Panc1 (cell line): Measurements from ENCODE around the gene TGFB2. TPM values are rescaled to one million over a fixed set of nuclear protein-coding genes. Genes with fewer than 3 reads are reported as not detected.

Experiments
- ATAC-seq: fragments of 200-7000 bp; cut with Tn5 transposase; 2 replicates; pipeline ENCODE4 v1.9.1; 2020; ENCODE audit warnings: mild to moderate bottlenecking, moderate library complexity
- BruUV-seq: library from RNA; stranded (reverse); fragments of 400-500 nt; replicated peaks from 2 replicates; lab custom pipeline; 2021; lab: Mats Ljungman, UMichigan
- CTCF ChIA-PET: fragments of 300-600 bp; sonication (Branson Sonifier 250); formaldehyde crosslinking; loops from one replicate; lab custom pipeline; 2022; ENCODE audit warnings: antibody characterized with exemption; lab: Charles Lee
- POLR2A ChIA-PET: fragments of 300-600 bp; sonication (Branson Sonifier 250); formaldehyde crosslinking; loops from one replicate; lab custom pipeline; 2022; ENCODE audit warnings: antibody characterized with exemption; lab: Charles Lee
- DNase-seq: peaks from one replicate; pipeline ENCODE4 v3.0.0-alpha.2; 2010; ENCODE audit warnings: low read depth, low spot score
- H3K27ac ChIP-seq: 2 replicates; pipeline ENCODE4 v1.5.1; 2011; ENCODE audit warnings: mild to moderate bottlenecking, low read length, inconsistent platforms
- H3K27me3 ChIP-seq: fragments of 200-500 bp; sonication (Bioruptor generic); 2 replicates; pipeline ENCODE4 v1.6.0; 2014; ENCODE audit warnings: low read length, inconsistent platforms; ENCODE audit not compliant: control insufficient read depth, insufficient read depth
- H3K36me3 ChIP-seq: fragments of 200-500 bp; sonication (Bioruptor generic); 2 replicates; pipeline ENCODE4 v1.5.1; 2014; ENCODE audit warnings: inconsistent platforms, mild to moderate bottlenecking, low read length, moderate library complexity; ENCODE audit not compliant: control insufficient read depth, insufficient read depth
- H3K4me1 ChIP-seq: 2 replicates; pipeline ENCODE4 v1.5.1; 2011; ENCODE audit warnings: inconsistent platforms, mild to moderate bottlenecking, low read length, moderate library complexity; ENCODE audit not compliant: control insufficient read depth, insufficient read depth
- H3K4me3 ChIP-seq, 2 experiments: 2 replicates each; pipeline ENCODE4 v1.5.1; 2011 to 2012; ENCODE audit warnings: low read depth in 2 of 2, low read length in 2 of 2, mild to moderate bottlenecking in 2 of 2, inconsistent platforms in 1 of 2, moderate library complexity in 1 of 2
- H3K9me3 ChIP-seq: fragments of 200-500 bp; sonication (Bioruptor generic); 2 replicates; pipeline ENCODE4 v1.5.1; 2014; ENCODE audit warnings: low read depth, mild to moderate bottlenecking, inconsistent platforms, low read length, moderate library complexity; ENCODE audit not compliant: control insufficient read depth, insufficient read depth
- CTCF ChIP-seq: fragments of 450-650 bp; IDR thresholded peaks from 2 replicates; pipeline ENCODE4 v1.5.1; 2017; ENCODE audit warnings: mild to moderate bottlenecking
- POLR2AphosphoS5 ChIP-seq: IDR thresholded peaks from 2 replicates; pipeline ENCODE4 v1.6.1; 2012; ENCODE audit warnings: mild to moderate bottlenecking, low read depth, low read length, moderate library complexity
- REST ChIP-seq, 2 experiments: IDR thresholded peaks; 2 replicates each; pipeline ENCODE4 v1.6.1; 2011 to 2012; ENCODE audit warnings: low read depth in 2 of 2, control low read depth in 1 of 2, low read length in 1 of 2, mild to moderate bottlenecking in 1 of 2, moderate library complexity in 1 of 2; ENCODE audit not compliant: insufficient read depth in 1 of 2
- SIN3A ChIP-seq: IDR thresholded peaks from 2 replicates; pipeline ENCODE4 v1.6.1; 2012; ENCODE audit warnings: low read depth, mild to moderate bottlenecking, low read length, moderate library complexity, borderline replicate concordance; ENCODE audit not compliant: insufficient read depth
- TCF7L2 ChIP-seq: IDR thresholded peaks from 2 replicates; pipeline ENCODE4 v1.6.1; 2011; ENCODE audit warnings: mild to moderate bottlenecking, low read depth, low read length, inconsistent platforms
- in situ Hi-C: cut with HindIII; loops from 2 replicates; pipeline ENCODE4 v1.10.0; 2016; ENCODE audit warnings: low sequenced_read_pairs, low pct_unique_long_range_greater_than_20kb
- intact Hi-C: fragments of 100-400 bp; cut with micrococcal nuclease; formaldehyde crosslinking; loops from one replicate; pipeline ENCODE4 v1.10.0; 2022; ENCODE audit not compliant: unreplicated experiment
- total RNA-seq: library from RNA; stranded (reverse); gene quantifications from one replicate; pipeline ENCODE4 v1.2.1, GENCODE V29; 2021; ENCODE audit not compliant: unreplicated experiment

The TGFB2 gene
- total RNA-seq, 1 experiment from 2014 or later = 58.9 TPM

- Histone ChIP-seq H3K27me3 (no peaks in the 10 kb centered on the region), H3K27ac (peak overlapping the region; percentile 24; the same call in 1 of the 2 replicates), H3K9me3 (no peaks in the 10 kb centered on the region), H3K4me1 (peaks cover 11% of the 10 kb centered on the region; the same call in 1 of the 2 replicates), H3K4me3 (no peak overlapping the region), H3K36me3 (no peaks in the 10 kb centered on the region)
- TF ChIP-seq REST (IDR thresholded peaks at IDR 0.05; ENCODE audit: insufficient read depth in 1 of 2, low read depth in 2 of 2, low read length in 1 of 2) (no peak), CTCF (peak; percentile 22; the same call in 1 of the 2 replicates)
- ATAC-seq (0 out of 2 replicates have a peak, but pooled peaks have one; percentile 39), DNase-seq (no peak)
- intact Hi-C loops (no loop called here), in situ Hi-C loops (no loop called here)
- CTCF ChIA-PET = interaction anchor here (0.6 kb wide), 1 partner anchor 592 kb away, joined by 4 read pairs; no protein-coding TSS in a partner anchor
- BruUV-seq = no TSS peak
- POLR2A ChIA-PET = no interaction called here
Measured at GRCh38 chr1:218475275-218475674, 130.1 kb downstream of the TGFB2 start.

GRCh38 chr1:218475699-218476098, 130.6 kb downstream of the TGFB2 start:
- Histone ChIP-seq H3K27ac (peak overlapping the region; percentile 74), H3K9me3 (no peaks in the 10 kb centered on the region), H3K4me1 (peaks cover 11% of the 10 kb centered on the region; the same call in 1 of the 2 replicates), H3K27me3 (no peaks in the 10 kb centered on the region), H3K4me3 (no peak overlapping the region), H3K36me3 (no peaks in the 10 kb centered on the region)
- POLR2A ChIA-PET = no interaction called here
- DNase-seq (no peak), ATAC-seq (no peak)
- TF ChIP-seq CTCF (no peak), SIN3A (no peak), TCF7L2 (no peak), REST (IDR thresholded peaks at IDR 0.05; ENCODE audit: insufficient read depth in 1 of 2, low read depth in 2 of 2, low read length in 1 of 2) (no peak), POLR2AphosphoS5 (no peak)
- BruUV-seq = no TSS peak
- CTCF ChIA-PET = interaction anchor here (0.6 kb wide), 1 partner anchor 591 kb away, joined by 4 read pairs; no protein-coding TSS in a partner anchor
- in situ Hi-C loops (no loop called here), intact Hi-C loops (no loop called here)
